ENCODE measurements around the gene PHAX.

DNA sequence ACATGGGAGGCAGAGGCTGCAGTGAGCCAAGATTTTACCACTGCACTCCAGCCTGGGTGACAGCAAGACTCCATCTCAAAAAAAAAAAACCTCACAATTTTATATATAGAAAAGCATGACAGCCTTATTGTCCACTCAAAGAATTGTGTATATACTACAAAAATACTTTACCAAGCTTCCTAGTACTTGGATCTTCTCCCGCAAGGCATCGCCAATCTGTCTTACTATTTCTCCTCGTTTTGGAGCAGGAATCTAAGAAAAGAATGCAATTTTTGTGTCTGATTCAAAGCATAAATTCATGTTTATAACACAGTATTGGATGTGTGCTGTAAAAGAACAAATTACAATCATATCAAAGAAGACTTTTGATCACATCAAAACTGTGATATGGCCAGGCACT is 17.0 kb upstream of the PHAX start:
- TF ChIP-seq, protein P1, sequence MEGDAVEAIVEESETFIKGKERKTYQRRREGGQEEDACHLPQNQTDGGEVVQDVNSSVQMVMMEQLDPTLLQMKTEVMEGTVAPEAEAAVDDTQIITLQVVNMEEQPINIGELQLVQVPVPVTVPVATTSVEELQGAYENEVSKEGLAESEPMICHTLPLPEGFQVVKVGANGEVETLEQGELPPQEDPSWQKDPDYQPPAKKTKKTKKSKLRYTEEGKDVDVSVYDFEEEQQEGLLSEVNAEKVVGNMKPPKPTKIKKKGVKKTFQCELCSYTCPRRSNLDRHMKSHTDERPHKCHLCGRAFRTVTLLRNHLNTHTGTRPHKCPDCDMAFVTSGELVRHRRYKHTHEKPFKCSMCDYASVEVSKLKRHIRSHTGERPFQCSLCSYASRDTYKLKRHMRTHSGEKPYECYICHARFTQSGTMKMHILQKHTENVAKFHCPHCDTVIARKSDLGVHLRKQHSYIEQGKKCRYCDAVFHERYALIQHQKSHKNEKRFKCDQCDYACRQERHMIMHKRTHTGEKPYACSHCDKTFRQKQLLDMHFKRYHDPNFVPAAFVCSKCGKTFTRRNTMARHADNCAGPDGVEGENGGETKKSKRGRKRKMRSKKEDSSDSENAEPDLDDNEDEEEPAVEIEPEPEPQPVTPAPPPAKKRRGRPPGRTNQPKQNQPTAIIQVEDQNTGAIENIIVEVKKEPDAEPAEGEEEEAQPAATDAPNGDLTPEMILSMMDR (conservative IDR thresholded peaks at IDR 0.05), result no peak
- TF ChIP-seq EZH2 (IDR thresholded peaks at IDR 0.05; ENCODE audit: low read depth), result no peak
